ENCODE measurements around the gene BLACAT1. TPM values are rescaled to one million over a fixed set of nuclear protein-coding genes. Genes with fewer than 3 reads are reported as not detected.

The BLACAT1 gene
- total RNA-seq, result 1 to 10 TPM in 2 of 4 donors, under 1 TPM in 1, not detected in 1; 0.53 to 3.6 (median 1.5) TPM

DNA sequence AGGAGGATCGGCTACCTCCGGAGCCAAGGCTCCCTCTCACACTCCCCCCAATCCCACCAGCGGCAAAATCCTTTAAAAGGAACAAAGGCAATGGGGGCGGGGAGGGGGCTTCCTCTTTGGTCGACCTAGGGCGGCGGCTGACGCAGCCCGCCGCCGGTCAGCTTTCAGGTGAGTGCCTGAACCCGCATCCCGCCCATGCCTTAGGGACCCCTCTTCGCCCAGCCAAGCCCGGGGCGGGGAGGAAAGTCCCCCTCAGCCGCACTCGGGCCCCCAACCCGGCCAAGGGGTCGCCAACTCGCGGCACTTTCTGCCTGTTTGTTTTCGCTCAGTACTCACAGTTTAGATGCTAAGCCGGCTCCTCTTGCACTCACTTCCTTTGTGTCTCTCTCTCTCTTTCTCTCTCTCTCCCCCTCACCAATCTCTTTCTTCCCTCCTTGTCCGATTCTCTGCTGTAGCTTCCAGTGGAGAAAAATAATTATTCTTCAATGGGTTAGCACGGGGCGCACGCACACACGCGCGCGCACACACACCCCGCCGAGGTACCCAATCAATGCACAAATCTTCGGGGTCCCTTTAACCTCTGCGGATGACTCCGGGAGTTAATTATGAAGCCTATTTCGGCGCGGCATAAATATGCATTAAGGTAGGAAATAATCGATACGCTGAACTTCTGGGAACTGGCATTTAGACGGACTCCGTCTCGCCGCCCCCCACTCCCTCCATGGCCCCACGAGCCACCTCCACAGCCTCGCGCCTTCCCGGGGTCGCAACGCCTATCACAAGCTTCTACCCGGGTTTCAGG lies at the start of gene BLACAT1:
Gene BLACAT1 (minus strand): TSS at position 465 of the 802 bp plus-strand sequence.
- Histone ChIP-seq H3K27ac (no peak within 1 kb of the TSS), H3K9me3 (no peaks in the 10 kb centered on the region), H3K4me3 (peak within 1 kb of the TSS in 3 of 4 donors; percentile 30 to 42 (median 37)), H3K36me3 (no peaks in the 10 kb centered on the region), H3K27me3 (peaks cover 0 to 42% of the 10 kb centered on the region in 2 donors), H3K4me1 (peaks cover 5 to 23% (median 12%) of the 10 kb centered on the region in 4 donors)
- no peak for TF ChIP-seq POLR2A (IDR thresholded peaks at IDR 0.05)
- TF ChIP-seq, protein P1, sequence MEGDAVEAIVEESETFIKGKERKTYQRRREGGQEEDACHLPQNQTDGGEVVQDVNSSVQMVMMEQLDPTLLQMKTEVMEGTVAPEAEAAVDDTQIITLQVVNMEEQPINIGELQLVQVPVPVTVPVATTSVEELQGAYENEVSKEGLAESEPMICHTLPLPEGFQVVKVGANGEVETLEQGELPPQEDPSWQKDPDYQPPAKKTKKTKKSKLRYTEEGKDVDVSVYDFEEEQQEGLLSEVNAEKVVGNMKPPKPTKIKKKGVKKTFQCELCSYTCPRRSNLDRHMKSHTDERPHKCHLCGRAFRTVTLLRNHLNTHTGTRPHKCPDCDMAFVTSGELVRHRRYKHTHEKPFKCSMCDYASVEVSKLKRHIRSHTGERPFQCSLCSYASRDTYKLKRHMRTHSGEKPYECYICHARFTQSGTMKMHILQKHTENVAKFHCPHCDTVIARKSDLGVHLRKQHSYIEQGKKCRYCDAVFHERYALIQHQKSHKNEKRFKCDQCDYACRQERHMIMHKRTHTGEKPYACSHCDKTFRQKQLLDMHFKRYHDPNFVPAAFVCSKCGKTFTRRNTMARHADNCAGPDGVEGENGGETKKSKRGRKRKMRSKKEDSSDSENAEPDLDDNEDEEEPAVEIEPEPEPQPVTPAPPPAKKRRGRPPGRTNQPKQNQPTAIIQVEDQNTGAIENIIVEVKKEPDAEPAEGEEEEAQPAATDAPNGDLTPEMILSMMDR (IDR thresholded peaks at IDR 0.05), result no peak
- DNase-seq, result no peak

GRCh38 chr1:205505076-205505729 lies 49.4 kb upstream of the BLACAT1 start:
- Histone ChIP-seq H3K27ac (peak overlapping the region; percentile 63 to 74 (median 72)), H3K9me3 (no peaks in the 10 kb centered on the region), H3K4me1 (peaks cover 4 to 27% (median 7%) of the 10 kb centered on the region in 4 donors), H3K4me3 (peak overlapping the region; percentile 61 to 71 (median 64)), H3K36me3 (no peaks in the 10 kb centered on the region), H3K27me3 (no peaks in the 10 kb centered on the region)
- TF ChIP-seq, protein P1 (IDR thresholded peaks at IDR 0.05), result peak in 2 of 6 experiments; percentile 13 to 26
- TF ChIP-seq POLR2A (IDR thresholded peaks at IDR 0.05), result no peak
- DNase-seq, result no peak

DNA sequence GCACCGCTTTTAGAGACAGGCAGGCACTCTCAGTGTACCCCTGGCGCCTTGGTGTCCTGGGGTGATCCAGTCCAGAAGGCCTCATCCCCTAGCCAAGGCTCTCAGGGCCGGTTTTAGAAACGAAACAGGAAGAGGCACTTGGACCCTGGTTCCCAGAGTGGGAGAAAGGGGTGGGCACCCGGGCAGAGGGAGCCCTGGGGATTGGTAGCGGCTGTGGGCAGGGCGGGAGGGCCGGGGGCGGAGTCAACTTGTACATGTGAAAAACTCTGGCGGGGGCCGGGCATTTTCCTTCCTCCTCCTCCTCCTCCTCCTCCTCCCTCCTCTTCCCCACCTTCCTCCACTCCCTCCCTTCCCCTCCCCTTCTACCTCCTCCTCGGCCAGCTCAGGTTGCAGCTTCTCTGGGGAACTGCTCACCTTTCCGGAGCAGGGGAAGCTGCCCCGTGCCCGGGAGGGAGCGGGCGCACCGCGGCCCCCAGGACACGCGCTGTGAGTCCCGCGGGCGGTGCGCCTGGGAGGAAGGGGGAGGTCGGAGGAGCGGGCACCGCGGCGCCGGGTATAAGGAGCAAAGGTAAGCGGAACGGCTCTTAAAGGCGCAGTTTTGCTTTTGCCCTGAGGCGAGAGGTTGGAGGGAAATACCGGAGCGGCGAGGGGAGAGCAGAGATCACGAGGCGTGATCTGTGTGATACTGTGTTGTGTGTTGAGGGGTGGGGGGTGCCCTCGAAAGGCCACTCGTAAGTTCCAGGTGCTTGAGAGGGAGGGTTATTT lies 48.6 kb upstream of the BLACAT1 start, which contains the start of gene CDK18:
Gene CDK18 (plus strand): TSS at position 359 of the 765 bp plus-strand sequence. CDS start 18,499 bp downstream, outside the sequence.
- no peaks in the 10 kb centered on the region for H3K27me3 ChIP-seq
- TF ChIP-seq POLR2A (IDR thresholded peaks at IDR 0.05), result peak; percentile 11 to 46
- TF ChIP-seq, protein P1 (IDR thresholded peaks at IDR 0.05), result no peak
- peak within 1 kb of the TSS; percentile 63 to 74 (median 72) for H3K27ac ChIP-seq
- peak within 1 kb of the TSS; percentile 61 to 71 (median 64) for H3K4me3 ChIP-seq
- H3K4me1 ChIP-seq, result peaks cover 4 to 27% (median 7%) of the 10 kb centered on the region in 4 donors
- H3K36me3 ChIP-seq, result no peaks in the 10 kb centered on the region
- H3K9me3 ChIP-seq, result no peaks in the 10 kb centered on the region
- peak; percentile 69 to 92 (median 89) for DNase-seq

GRCh38 chr1:205502992-205503391 lies 47.1 kb upstream of the BLACAT1 start:
- no peaks in the 10 kb centered on the region for H3K36me3 ChIP-seq
- H3K4me1 ChIP-seq, result peaks cover 4 to 27% (median 7%) of the 10 kb centered on the region in 4 donors
- no peak overlapping the region for H3K27ac ChIP-seq
- no peak overlapping the region for H3K4me3 ChIP-seq
- H3K27me3 ChIP-seq, result no peaks in the 10 kb centered on the region
- H3K9me3 ChIP-seq, result no peaks in the 10 kb centered on the region
- no peak for DNase-seq
- TF ChIP-seq, protein P1 (IDR thresholded peaks at IDR 0.05), result no peak
- no peak for TF ChIP-seq POLR2A (IDR thresholded peaks at IDR 0.05)

Measured in Peyer's patch (tissue), 4 donors.